H1 (cell line): ENCODE results near the gene ZNF530. TPM values are rescaled to one million over a fixed set of nuclear protein-coding genes. Genes with fewer than 3 reads are reported as not detected.

Experiments used
- ATF2 ChIP-seq: IDR thresholded peaks from 2 replicates; pipeline ENCODE4 v1.6.1; 2012; ENCODE audit warnings: low read length, inconsistent platforms
- BACH1 ChIP-seq: IDR thresholded peaks from 2 replicates; pipeline ENCODE4 v1.6.1; 2012; ENCODE audit warnings: low read length, improper control_type of control experiment
- EGR1 ChIP-seq: IDR thresholded peaks from 2 replicates; pipeline ENCODE4 v1.6.1; 2011; ENCODE audit warnings: low read depth, low read length, borderline replicate concordance
- GABPA ChIP-seq: IDR thresholded peaks from 2 replicates; pipeline ENCODE4 v1.6.1; 2011; ENCODE audit warnings: mild to moderate bottlenecking, low read length, moderate library complexity, borderline replicate concordance; ENCODE audit not compliant: insufficient read depth
- HDAC6 ChIP-seq: IDR thresholded peaks from one replicate; pipeline ENCODE4 v1.7.1; 2012; ENCODE audit warnings: low read depth, mild to moderate bottlenecking, inconsistent platforms, low read length, moderate library complexity
- NRF1 ChIP-seq: IDR thresholded peaks from 2 replicates; pipeline ENCODE4 v1.6.1; 2011; ENCODE audit warnings: mild to moderate bottlenecking, low read depth, low read length, improper control_type of control experiment
- POLR2AphosphoS5 ChIP-seq: IDR thresholded peaks from 2 replicates; pipeline ENCODE4 v1.6.1; 2011; ENCODE audit warnings: low read depth, low read length
- TAF1 ChIP-seq: IDR thresholded peaks from 2 replicates; pipeline ENCODE4 v1.6.1; 2011; ENCODE audit warnings: mild to moderate bottlenecking, low read depth, low read length
- TAF7 ChIP-seq: optimal IDR thresholded peaks from 2 replicates; pipeline ENCODE3; 2011; ENCODE audit warnings: low read depth, mild to moderate bottlenecking, inconsistent platforms, low read length, moderate library complexity, borderline replicate concordance
- polyA plus RNA-seq, 7 experiments: library from polyadenylated mRNA; depleted of rRNA in 3 of 7; stranded (reverse) in 5 of 7; unstranded in 2 of 7; fragments of >200 nt in 5 of 7; fragments of 200-250 nt in 2 of 7; gene quantifications; 1 replicate in 5 of 7; 2 replicates in 1 of 7; 4 replicates in 1 of 7; pipeline versions ENCODE4 v1.2.1 to v1.2.3, GENCODE V29; 2011 to 2013; ENCODE audit warnings: missing spikeins in 2 of 7, mixed read lengths in 2 of 7
- total RNA-seq: library from RNA; stranded (reverse); fragmentation: NEBNext Ultra II Directional; extraction: Animal tissue kit (Norgen Biotek cat#: 25700); gene quantifications from 2 replicates; pipeline ENCODE4 v1.2.1, GENCODE V29; 2021

The ZNF530 gene
- total and polyA plus RNA-seq, 2 of the 8 experiments (the other 6 are each of a cell fraction or from before 2014, with no cell fraction given): 4.2 to 9.3 TPM

GRCh38 chr19:57613941-57614743 lies 14.5 kb downstream of the ZNF530 start, which contains the start of gene ZNF134 (continued):
- TF ChIP-seq HDAC6 (no peak), ATF2 (0 out of 2 replicates have a peak, but pooled peaks have one; percentile 35), POLR2AphosphoS5 (peak; percentile 79), TAF1 (peak; percentile 88), TAF7 (peak; percentile 71), BACH1 (no peak), GABPA (peak; percentile 94), EGR1 (no peak), NRF1 (no peak)
- TF ChIP-seq, all 59 proteins: peak for 20
